H4 (cell line): ENCODE measurements around the gene SYNGR3. TPM values are rescaled to one million over a fixed set of nuclear protein-coding genes. Genes with fewer than 3 reads are reported as not detected.

Experiments used
- DNase-seq: peaks from one replicate; pipeline ENCODE4 v3.0.0-alpha.2; 2015; ENCODE audit warnings: low spot score
- total RNA-seq: library from RNA; depleted of rRNA; stranded (reverse); fragments of >200 nt; shearing (Covaris generic); gene quantifications from 2 replicates; pipeline ENCODE4 v1.2.3, GENCODE V29; 2014; rRNA removed

Gene SYNGR3
- total RNA-seq, 1 experiment from 2014 or later = 3.4 TPM

GRCh38 chr16:2040787-2041522 is 51.2 kb downstream of the SYNGR3 start:
- peak; percentile 81 for DNase-seq

GRCh38 chr16:2042171-2042985 is 52.6 kb downstream of the SYNGR3 start:
- DNase-seq = no peak

- DNase-seq = no peak
Observed at GRCh38 chr16:2042986-2043666, 53.4 kb downstream of the SYNGR3 start.

Other genes starting within 250 kb of the SYNGR3 start
- gene NME3, start 218.4 kb upstream of the SYNGR3 start, total RNA-seq = 0.50 TPM in 1 of 2 replicates, not detected in the other
- gene EME2, start 217.2 kb upstream of the SYNGR3 start, total RNA-seq = 0.90 and 1.2 TPM in 2 replicates
- gene MRPS34, start 216.8 kb upstream of the SYNGR3 start, total RNA-seq = 114 and 125 TPM in 2 replicates
- 20.1 and 23.9 TPM in 2 replicates for gene SPSB3, start 207.4 kb upstream of the SYNGR3 start, total RNA-seq
- 38.9 and 112 TPM in 2 replicates for gene NUBP2, start 207.0 kb upstream of the SYNGR3 start, total RNA-seq
- gene IGFALS, start 196.3 kb upstream of the SYNGR3 start, total RNA-seq = not detected in 2 replicates
- 18.4 and 31.3 TPM in 2 replicates for gene HAGH, start 163.1 kb upstream of the SYNGR3 start, total RNA-seq
- gene FAHD1, start 162.8 kb upstream of the SYNGR3 start, total RNA-seq = 23.8 and 27.6 TPM in 2 replicates
- gene MEIOB, start 117.8 kb upstream of the SYNGR3 start, total RNA-seq = 2.8 and 9.0 TPM in 2 replicates
- gene HS3ST6, start 71.6 kb upstream of the SYNGR3 start, total RNA-seq = not detected in 2 replicates
- 25.3 and 32.7 TPM in 2 replicates for gene MSRB1, start 46.8 kb upstream of the SYNGR3 start, total RNA-seq
- gene RPL3L, start 35.3 kb upstream of the SYNGR3 start, total RNA-seq = not detected in 2 replicates
- 360 and 447 TPM in 2 replicates for gene NDUFB10, start 30.4 kb upstream of the SYNGR3 start, total RNA-seq
- 2,920 and 3,088 TPM in 2 replicates for gene RPS2, start 25.1 kb upstream of the SYNGR3 start, total RNA-seq
- gene RNF151, start 23.1 kb upstream of the SYNGR3 start, total RNA-seq = not detected in 2 replicates
- gene TBL3, start 17.9 kb upstream of the SYNGR3 start, total RNA-seq = 50.8 and 55.9 TPM in 2 replicates
- gene NOXO1, start 8.5 kb upstream of the SYNGR3 start, total RNA-seq = not detected in 2 replicates
- gene GFER, start 5.8 kb upstream of the SYNGR3 start, total RNA-seq = 13.4 and 15.1 TPM in 2 replicates
- gene ZNF598, start 19.9 kb downstream of the SYNGR3 start, total RNA-seq = 5.5 and 10.4 TPM in 2 replicates
- gene NPW, start 29.8 kb downstream of the SYNGR3 start, total RNA-seq = 2.7 TPM in 1 of 2 replicates, not detected in the other
- 33.1 and 33.7 TPM in 2 replicates for gene NHERF2, start 36.9 kb downstream of the SYNGR3 start, total RNA-seq
- 28.2 and 42.3 TPM in 2 replicates for gene NTHL1, start 57.9 kb downstream of the SYNGR3 start, total RNA-seq
- 11.0 and 15.6 TPM in 2 replicates for gene TSC2, start 58.0 kb downstream of the SYNGR3 start, total RNA-seq
- gene PKD1, start 145.9 kb downstream of the SYNGR3 start, total RNA-seq = 10.9 and 14.1 TPM in 2 replicates
- 1.9 and 3.2 TPM in 2 replicates for gene RAB26, start 158.7 kb downstream of the SYNGR3 start, total RNA-seq
- 58.2 and 71.0 TPM in 2 replicates for gene TRAF7, start 165.8 kb downstream of the SYNGR3 start, total RNA-seq
- 0.02 TPM in 2 replicates for gene CASKIN1, start 206.6 kb downstream of the SYNGR3 start, total RNA-seq
- 22.1 and 28.4 TPM in 2 replicates for gene MLST8, start 215.5 kb downstream of the SYNGR3 start, total RNA-seq
- 0.06 and 1.0 TPM in 2 replicates for gene BRICD5, start 220.9 kb downstream of the SYNGR3 start, total RNA-seq
- gene PGP, start 224.9 kb downstream of the SYNGR3 start, total RNA-seq = 20.0 and 24.5 TPM in 2 replicates
- 8.0 and 9.5 TPM in 2 replicates for gene E4F1, start 233.6 kb downstream of the SYNGR3 start, total RNA-seq
- 0.10 TPM in 1 of 2 replicates, not detected in the other for gene DNASE1L2, start 246.5 kb downstream of the SYNGR3 start, total RNA-seq